Measurements from ENCODE around the gene DKKL1. TPM values are rescaled to one million over a fixed set of nuclear protein-coding genes. Genes with fewer than 3 reads are reported as not detected.

Gene DKKL1
- polyA plus RNA-seq, 1 of the 3 experiments (the other 2 are of a cell fraction) = 0.36 TPM

GRCh38 chr19:49387936-49388372, 24.3 kb downstream of the DKKL1 start, which contains the start of gene KASH5:
Gene KASH5 (plus strand): TSS chr19:49388249. CDS start chr19:49390884, 2,635 bp downstream.
- DNase-seq = peak; percentile 87
- WGBS (ENCODE audit: low lambda C conversion rate) = 27% methylated on average over 39 of the region's 40 CpGs
- no peaks in the 10 kb centered on the region for H3K9me3 ChIP-seq
- TF ChIP-seq NRF1 (IDR thresholded peaks at IDR 0.05; ENCODE audit: low read depth, low read length) (peak; percentile 75), USF1 (IDR thresholded peaks at IDR 0.05; ENCODE audit: borderline replicate concordance, low read depth) (no peak), POLR2AphosphoS5 (IDR thresholded peaks at IDR 0.05; ENCODE audit: low read depth, low read length) (peak; percentile 35; the same call in 1 of the 2 replicates), MAX (IDR thresholded peaks at IDR 0.05; ENCODE audit: low read depth) (0 out of 2 replicates have a peak, but pooled peaks have one; percentile 34), FOXJ3 (CRISPR knock-in tag; IDR thresholded peaks at IDR 0.05) (no peak), NFIC (IDR thresholded peaks at IDR 0.05; ENCODE audit: borderline replicate concordance) (no peak)
- no peak within 1 kb of the TSS for H3K9ac ChIP-seq
- H3K27ac ChIP-seq (ENCODE audit: low read depth in 2 of 2, low read length in 1 of 2) = no peak within 1 kb of the TSS
- H3K4me3 ChIP-seq (ENCODE audit: low read depth in 2 of 2, low read length in 1 of 2) = peak within 1 kb of the TSS in 1 of 2 experiments; percentile 9; a peak in 1 of 4 replicates
- H3F3A ChIP-seq (replicated peaks; ENCODE audit: insufficient read depth) = peaks cover 13% of the 10 kb centered on the region
- H3K27me3 ChIP-seq (ENCODE audit: insufficient read depth) = peaks cover 29% of the 10 kb centered on the region; the same call in 1 of the 2 replicates
- ChIA-PET POLR2A (no interaction called here), CTCF (interaction anchor here (1.5 to 8.8 kb wide), 2 partner anchors 13 to 56 kb away, joined by 3 to 149 read pairs; partner anchors contain the start of gene SLC17A7)
- no peaks in the 10 kb centered on the region for H3K79me2 ChIP-seq (ENCODE audit: insufficient read depth)
- no peaks in the 10 kb centered on the region for H3K36me3 ChIP-seq (replicated peaks in 1 of 2; ENCODE audit: control insufficient read depth in 1 of 2, insufficient read depth in 2 of 2, low read length in 1 of 2)
- peaks cover 0 to 3% of the 10 kb centered on the region in 2 experiments; a peak in 1 of 4 replicates for H3K4me1 ChIP-seq (ENCODE audit: control insufficient read depth in 1 of 2, insufficient read depth in 2 of 2, low read depth in 1 of 2, low read length in 1 of 2)
- H4K20me1 ChIP-seq (ENCODE audit: insufficient read depth) = no peaks in the 10 kb centered on the region
- H3K4me2 ChIP-seq = peak within 1 kb of the TSS; percentile 41; the same call in 1 of the 2 replicates
- peak within 1 kb of the TSS; percentile 63; the same call in 1 of the 2 replicates for H2AFZ ChIP-seq (ENCODE audit: low read depth)
- no peaks in the 10 kb centered on the region for H3K9me2 ChIP-seq

- WGBS (ENCODE audit: low lambda C conversion rate) = 70% methylated on average over 14 of the region's 20 CpGs
- Histone ChIP-seq H3K9me3 (no peaks in the 10 kb centered on the region), H4K20me1 (ENCODE audit: insufficient read depth) (no peaks in the 10 kb centered on the region), H3K4me2 (no peak overlapping the region), H3K9ac (no peak overlapping the region), H3K27me3 (ENCODE audit: insufficient read depth) (peaks cover 40% of the 10 kb centered on the region), H3K9me2 (no peaks in the 10 kb centered on the region), H3K4me3 (ENCODE audit: low read depth in 2 of 2, low read length in 1 of 2) (no peak overlapping the region), H2AFZ (ENCODE audit: low read depth) (no peak overlapping the region), H3K79me2 (ENCODE audit: insufficient read depth) (no peaks in the 10 kb centered on the region), H3F3A (replicated peaks; ENCODE audit: insufficient read depth) (peaks cover 9% of the 10 kb centered on the region), H3K27ac (ENCODE audit: low read depth in 2 of 2, low read length in 1 of 2) (no peak overlapping the region), H3K36me3 (replicated peaks in 1 of 2; ENCODE audit: control insufficient read depth in 1 of 2, insufficient read depth in 2 of 2, low read length in 1 of 2) (no peaks in the 10 kb centered on the region), H3K4me1 (ENCODE audit: control insufficient read depth in 1 of 2, insufficient read depth in 2 of 2, low read depth in 1 of 2, low read length in 1 of 2) (peaks cover 0 to 3% of the 10 kb centered on the region in 2 experiments; a peak in 1 of 4 replicates)
- DNase-seq = no peak
- CTCF ChIA-PET = interaction anchor here (3.2 to 8.8 kb wide), 5 partner anchors 9 to 54 kb away, joined by 11 to 149 read pairs (median 51); partner anchors contain the start of genes GFY and SLC17A7
- POLR2A ChIA-PET = no interaction called here
- no peak for TF ChIP-seq ZBTB33 (IDR thresholded peaks at IDR 0.05; ENCODE audit: borderline replicate concordance, low read depth)
- no peak for TF ChIP-seq NFIC (IDR thresholded peaks at IDR 0.05; ENCODE audit: borderline replicate concordance)
- no peak for TF ChIP-seq FOXJ3 (CRISPR knock-in tag; IDR thresholded peaks at IDR 0.05)
- TF ChIP-seq IRF3 (IDR thresholded peaks at IDR 0.05; ENCODE audit: low read depth, low read length) = no peak
- no peak for TF ChIP-seq MXI1 (IDR thresholded peaks at IDR 0.05; ENCODE audit: low read depth, low read length)
- no peak for TF ChIP-seq GATA2 (CRISPR knock-in tag; IDR thresholded peaks at IDR 0.05)
- no peak for TF ChIP-seq TEAD4 (IDR thresholded peaks at IDR 0.05; ENCODE audit: borderline replicate concordance, insufficient read depth)
- no peak for TF ChIP-seq YY1 (IDR thresholded peaks at IDR 0.05; ENCODE audit: low read depth)
- TF ChIP-seq MAX (IDR thresholded peaks at IDR 0.05; ENCODE audit: low read depth) = no peak
- TF ChIP-seq EP300 (IDR thresholded peaks at IDR 0.05; ENCODE audit: borderline replicate concordance in 1 of 2, low read depth in 1 of 2, low read length in 1 of 2) = no peak
- TF ChIP-seq MEF2A (IDR thresholded peaks at IDR 0.05; ENCODE audit: borderline replicate concordance, low read depth) = no peak
- TF ChIP-seq RAD21 (IDR thresholded peaks at IDR 0.05; ENCODE audit: low read length) = no peak
- no peak for TF ChIP-seq FOXM1 (IDR thresholded peaks at IDR 0.05; ENCODE audit: low read depth)
- no peak for TF ChIP-seq PBX3 (IDR thresholded peaks at IDR 0.05)
- TF ChIP-seq JUND (IDR thresholded peaks at IDR 0.05) = no peak
- no peak for TF ChIP-seq RCOR1 (IDR thresholded peaks at IDR 0.05; ENCODE audit: low read length)
- no peak for TF ChIP-seq USF2 (IDR thresholded peaks at IDR 0.05; ENCODE audit: borderline replicate concordance, low read depth, low read length)
- no peak for TF ChIP-seq RFX5 (IDR thresholded peaks at IDR 0.05; ENCODE audit: low read length)
Observed at GRCh38 chr19:49389406-49389805, 25.7 kb downstream of the DKKL1 start.

Data from SK-N-SH (cell line).